Stimulated activated CD4-positive, alpha-beta T cell treated with anti-CD3 and anti-CD28 coated beads, Interleukin-2, amount 100 ng/mL, for 4 hours (primary cell): Measurements from ENCODE around the gene MACROD1.
"Not testable (repeated sequence)": the region's sequence is repeated elsewhere in the genome, so short reads cannot be mapped to it uniquely, and the experiment has no call there.

Source experiments
- DNase-seq: peaks from one replicate; pipeline ENCODE4 v3.0.0-alpha.2; 2020; ENCODE audit warnings: low read depth

MACROD1 gene

GRCh38 chr11:64185693-64186491 lies 20.0 kb upstream of the MACROD1 start, which contains the start of gene STIP1:
Gene STIP1, plus strand, starts transcription at chr11:64186171. Its CDS starts 91 bp downstream, at chr11:64186262.
- peak; percentile 99 for DNase-seq

- DNase-seq = no peak
Observed at GRCh38 chr11:64185175-64185692, 19.3 kb upstream of the MACROD1 start.

GRCh38 chr11:64183890-64184289 lies 18.0 kb upstream of the MACROD1 start:
- no peak for DNase-seq

GRCh38 chr11:64181506-64182411 lies 15.8 kb upstream of the MACROD1 start:
- DNase-seq = no peak

GRCh38 chr11:64180891-64181290 lies 15.0 kb upstream of the MACROD1 start:
- no peak for DNase-seq

GRCh38 chr11:64178951-64179639 lies 13.2 kb upstream of the MACROD1 start:
- no peak for DNase-seq

- no peak for DNase-seq
Observed at GRCh38 chr11:64178203-64178602, 12.3 kb upstream of the MACROD1 start.

GRCh38 chr11:64176751-64177150 lies 10.8 kb upstream of the MACROD1 start:
- DNase-seq = no peak

GRCh38 chr11:64173616-64174355 lies 7.9 kb upstream of the MACROD1 start:
- DNase-seq = no peak

GRCh38 chr11:64170419-64170818 lies 4.5 kb upstream of the MACROD1 start:
- no peak for DNase-seq

GRCh38 chr11:64165481-64165841 lies 452 bp downstream of the MACROD1 start:
- no peak for DNase-seq

GRCh38 chr11:64164392-64165312 lies 1.3 kb downstream of the MACROD1 start:
- no peak for DNase-seq

GRCh38 chr11:64163951-64164350 lies 2.0 kb downstream of the MACROD1 start:
- no peak for DNase-seq

GRCh38 chr11:64162769-64163168 lies 3.1 kb downstream of the MACROD1 start:
- DNase-seq = not testable (repeated sequence)

GRCh38 chr11:64161037-64161436 lies 4.9 kb downstream of the MACROD1 start:
- DNase-seq = no peak

GRCh38 chr11:64157631-64158394 lies 8.1 kb downstream of the MACROD1 start:
- DNase-seq = no peak

GRCh38 chr11:64156235-64157011 lies 9.5 kb downstream of the MACROD1 start:
- no peak for DNase-seq

- DNase-seq = no peak
Observed at GRCh38 chr11:64153812-64154211, 12.1 kb downstream of the MACROD1 start.
